Dermis blood vessel endothelial cell (primary cell): Measurements from ENCODE around the gene MKRN2OS. TPM values are rescaled to one million over a fixed set of nuclear protein-coding genes. Genes with fewer than 3 reads are reported as not detected.

Experiments used
- DNase-seq: peaks from one replicate; pipeline ENCODE4 v3.0.0; 2010
- total RNA-seq: library from RNA; depleted of rRNA; stranded (reverse); fragments of >200 nt; gene quantifications from 2 replicates; pipeline ENCODE4 v1.2.3, GENCODE V29; 2014

The MKRN2OS gene
- total RNA-seq, 1 donor from 2014 or later = not detected

- DNase-seq = no peak
These were observed 32.7 kb downstream of the MKRN2OS start for GRCh38 chr3:12512534-12513118.

- DNase-seq = no peak
These were observed 35.8 kb downstream of the MKRN2OS start for GRCh38 chr3:12509466-12509865.

- DNase-seq = peak; percentile 83
These were observed 37.0 kb downstream of the MKRN2OS start for GRCh38 chr3:12508291-12508700.

- DNase-seq = peak; percentile 54
These were observed 37.6 kb downstream of the MKRN2OS start for GRCh38 chr3:12507591-12508281.

- no peak for DNase-seq
These were observed 39.0 kb downstream of the MKRN2OS start for GRCh38 chr3:12506201-12506709.

- DNase-seq = no peak
These were observed 42.0 kb downstream of the MKRN2OS start for GRCh38 chr3:12503126-12503957.

GRCh38 chr3:12501360-12502020 is 43.8 kb downstream of the MKRN2OS start:
- DNase-seq = no peak

GRCh38 chr3:12499474-12499873 is 45.8 kb downstream of the MKRN2OS start:
- DNase-seq = no peak

GRCh38 chr3:12496453-12496761 is 48.9 kb downstream of the MKRN2OS start:
- DNase-seq = no peak

- no peak for DNase-seq
These were observed 49.4 kb downstream of the MKRN2OS start for GRCh38 chr3:12495749-12496452.

- no peak for DNase-seq
These were observed 54.8 kb downstream of the MKRN2OS start for GRCh38 chr3:12490547-12490946.

- DNase-seq = no peak
These were observed 55.5 kb downstream of the MKRN2OS start for GRCh38 chr3:12489832-12490231.

Other genes starting within 250 kb of the MKRN2OS start
- gene TSEN2, start 61.0 kb downstream of the MKRN2OS start, total RNA-seq = 10.2 and 14.2 TPM in 2 replicates
- gene MKRN2, start 11.6 kb upstream of the MKRN2OS start, total RNA-seq = 40.5 and 43.4 TPM in 2 replicates
- 69.1 and 96.3 TPM in 2 replicates for gene RAF1, start 118.6 kb upstream of the MKRN2OS start, total RNA-seq
- not detected in 2 replicates for gene TMEM40, start 213.8 kb upstream of the MKRN2OS start, total RNA-seq